GM19240 (cell line): ENCODE results near the gene OCIAD1.
"Not testable (repeated sequence)": the region's sequence is repeated elsewhere in the genome, so short reads cannot be mapped to it uniquely, and the experiment has no call there.

Source experiments
- DNase-seq: peaks from one replicate; pipeline ENCODE4 v3.0.0; 2011; ENCODE audit warnings: low spot score; ENCODE audit not compliant: insufficient read length

OCIAD1 gene

GRCh38 chr4:48889750-48890149 is 58.9 kb downstream of the OCIAD1 start:
- not testable (repeated sequence) for DNase-seq

- DNase-seq, result no peak
These were observed 60.2 kb downstream of the OCIAD1 start for GRCh38 chr4:48891028-48891619.

GRCh38 chr4:48896845-48897244 is 66.0 kb downstream of the OCIAD1 start:
- no peak for DNase-seq

GRCh38 chr4:48898733-48899431 is 68.0 kb downstream of the OCIAD1 start:
- no peak for DNase-seq

GRCh38 chr4:48899432-48899749 is 68.5 kb downstream of the OCIAD1 start:
- no peak for DNase-seq

GRCh38 chr4:48899950-48900349 is 69.1 kb downstream of the OCIAD1 start:
- DNase-seq, result no peak

GRCh38 chr4:48901196-48901595 is 70.3 kb downstream of the OCIAD1 start:
- no peak for DNase-seq

- no peak for DNase-seq
These were observed 71.4 kb downstream of the OCIAD1 start for GRCh38 chr4:48902266-48902665.

GRCh38 chr4:48904101-48904500 is 73.2 kb downstream of the OCIAD1 start:
- no peak for DNase-seq

GRCh38 chr4:48904541-48905142 is 73.8 kb downstream of the OCIAD1 start:
- DNase-seq, result no peak

- DNase-seq, result no peak
These were observed 74.6 kb downstream of the OCIAD1 start for GRCh38 chr4:48905363-48906015.

- peak; percentile 48 for DNase-seq
These were observed 75.6 kb downstream of the OCIAD1 start, which contains the start of gene OCIAD2 for GRCh38 chr4:48906206-48907173. OCIAD2 (minus strand) TSS chr4:48906774; CDS start chr4:48904549, 2,225 bp downstream.

- no peak for DNase-seq
These were observed 77.0 kb downstream of the OCIAD1 start for GRCh38 chr4:48907706-48908477.

GRCh38 chr4:48908687-48909086 is 77.8 kb downstream of the OCIAD1 start:
- DNase-seq, result no peak

GRCh38 chr4:48909697-48910096 is 78.8 kb downstream of the OCIAD1 start:
- DNase-seq, result no peak

- DNase-seq, result no peak
These were observed 79.6 kb downstream of the OCIAD1 start for GRCh38 chr4:48910511-48910910.
